ENCODE results near the gene SLC1A7.

Gene SLC1A7

GRCh38 chr1:53088616-53089300 is 53.7 kb downstream of the SLC1A7 start:
- DNase-seq, result no peak

GRCh38 chr1:53087332-53088285 is 54.8 kb downstream of the SLC1A7 start:
- no peak for DNase-seq

GRCh38 chr1:53086491-53087070 is 55.9 kb downstream of the SLC1A7 start:
- no peak for DNase-seq

- no peak for DNase-seq
Measured at GRCh38 chr1:53085405-53085804, 57.0 kb downstream of the SLC1A7 start.

GRCh38 chr1:53084589-53084971 is 57.9 kb downstream of the SLC1A7 start:
- no peak for DNase-seq

- no peak for DNase-seq
Measured at GRCh38 chr1:53083636-53084588, 58.5 kb downstream of the SLC1A7 start.

- no peak for DNase-seq
Measured at GRCh38 chr1:53082826-53083455, 59.5 kb downstream of the SLC1A7 start.

GRCh38 chr1:53081384-53082066 is 60.9 kb downstream of the SLC1A7 start:
- DNase-seq, result no peak

GRCh38 chr1:53080769-53081168 is 61.7 kb downstream of the SLC1A7 start:
- DNase-seq, result no peak

- no peak for DNase-seq
Measured at GRCh38 chr1:53080041-53080440, 62.4 kb downstream of the SLC1A7 start.

- DNase-seq, result no peak
Measured at GRCh38 chr1:53079251-53079650, 63.2 kb downstream of the SLC1A7 start.

- DNase-seq, result no peak
Measured at GRCh38 chr1:53078333-53079101, 63.9 kb downstream of the SLC1A7 start.

GRCh38 chr1:53077599-53077965 is 64.9 kb downstream of the SLC1A7 start:
- DNase-seq, result no peak

GRCh38 chr1:53076721-53077598 is 65.5 kb downstream of the SLC1A7 start:
- no peak for DNase-seq

- DNase-seq, result no peak
Measured at GRCh38 chr1:53076165-53076564, 66.3 kb downstream of the SLC1A7 start.

- DNase-seq, result no peak
Measured at GRCh38 chr1:53075761-53076163, 66.7 kb downstream of the SLC1A7 start.

GRCh38 chr1:53075206-53075605 is 67.2 kb downstream of the SLC1A7 start:
- DNase-seq, result no peak

- DNase-seq, result no peak
Measured at GRCh38 chr1:53074313-53075154, 67.9 kb downstream of the SLC1A7 start.

- no peak for DNase-seq
Measured at GRCh38 chr1:53073868-53074311, 68.5 kb downstream of the SLC1A7 start.
